PC-3 (cell line): Measurements from ENCODE around the gene SNTG2. TPM values are rescaled to one million over a fixed set of nuclear protein-coding genes. Genes with fewer than 3 reads are reported as not detected.

Experiments
- ATAC-seq: fragments of 200-7000 bp; cut with Tn5 transposase; 2 replicates; pipeline ENCODE4 v1.9.1; 2020; ENCODE audit warnings: mild to moderate bottlenecking, moderate library complexity
- BruUV-seq: library from RNA; stranded (reverse); fragments of 400-500 nt; replicated peaks from 2 replicates; lab custom pipeline; 2021; lab: Mats Ljungman, UMichigan
- CTCF ChIA-PET: fragments of 300-600 bp; sonication (Branson Sonifier 250); formaldehyde crosslinking; loops from one replicate; lab custom pipeline; 2022; ENCODE audit warnings: antibody characterized with exemption; lab: Charles Lee
- POLR2A ChIA-PET: fragments of 300-600 bp; sonication (Branson Sonifier 250); formaldehyde crosslinking; loops from one replicate; lab custom pipeline; 2022; ENCODE audit warnings: antibody characterized with exemption; ENCODE audit not compliant: unreplicated experiment; lab: Charles Lee
- DNase-seq: peaks from one replicate; pipeline ENCODE4 v3.0.0-alpha.2; 2015
- H2AFZ ChIP-seq: fragments of 300-600 bp; sonication (generic); 2 replicates; pipeline ENCODE4 v1.6.0; 2016; ENCODE audit warnings: antibody characterized with exemption, low read length
- H3F3A ChIP-seq: fragments of 300-600 bp; sonication (generic); one replicate; pipeline ENCODE4 v1.6.0; 2017; ENCODE audit warnings: antibody characterized with exemption, low read length, control low read depth, mild to moderate bottlenecking; ENCODE audit not compliant: unreplicated experiment
- H3K27ac ChIP-seq: fragments of 300-600 bp; sonication (generic); 2 replicates; pipeline ENCODE4 v1.5.1; 2016; ENCODE audit warnings: mild to moderate bottlenecking, low read length
- H3K27me3 ChIP-seq: fragments of 300-600 bp; sonication (generic); 2 replicates; pipeline ENCODE4 v1.6.1; 2016; ENCODE audit warnings: low read length, mixed read lengths
- H3K36me3 ChIP-seq: fragments of 300-600 bp; sonication (generic); 2 replicates; pipeline ENCODE4 v1.6.1; 2016; ENCODE audit warnings: low read depth, mixed run types, low read length, mixed read lengths
- H3K4me1 ChIP-seq: fragments of 300-600 bp; sonication (generic); 2 replicates; pipeline ENCODE4 v1.5.1; 2016; ENCODE audit warnings: low read length; ENCODE audit not compliant: insufficient read depth
- H3K4me2 ChIP-seq: fragments of 300-600 bp; sonication (generic); 2 replicates; pipeline ENCODE4 v1.6.0; 2016; ENCODE audit warnings: low read length
- H3K4me3 ChIP-seq: fragments of 300-600 bp; sonication (generic); 2 replicates; pipeline ENCODE4 v1.5.1; 2016; ENCODE audit warnings: mild to moderate bottlenecking, low read length, mixed read lengths
- H3K79me2 ChIP-seq: fragments of 300-600 bp; sonication (generic); 2 replicates; pipeline ENCODE4 v1.6.1; 2017; ENCODE audit warnings: low read length, mixed read lengths
- H3K9ac ChIP-seq: fragments of 300-600 bp; sonication (generic); 2 replicates; pipeline ENCODE4 v1.6.0; 2016; ENCODE audit warnings: mild to moderate bottlenecking, low read length
- H3K9me2 ChIP-seq: fragments of 300-600 bp; sonication (generic); replicated peaks from 2 replicates; pipeline ENCODE4 v1.6.1; 2016; ENCODE audit warnings: mixed run types, low read length, mixed read lengths
- H3K9me3 ChIP-seq: fragments of 300-600 bp; sonication (generic); 2 replicates; pipeline ENCODE4 v1.6.1; 2016; ENCODE audit warnings: low read length, mixed read lengths
- H4K20me1 ChIP-seq: fragments of 300-600 bp; sonication (generic); 2 replicates; pipeline ENCODE4 v1.6.1; 2016; ENCODE audit warnings: low read length, mixed read lengths
- CTCF ChIP-seq: fragments of 300-600 bp; sonication (generic); conservative IDR thresholded peaks from 2 replicates; pipeline ENCODE4 v1.5.1; 2017; ENCODE audit warnings: antibody characterized with exemption, low read depth, mild to moderate bottlenecking, low read length
- EZH2 ChIP-seq: fragments of 300-600 bp; sonication (generic); IDR thresholded peaks from one replicate; pipeline ENCODE4 v1.6.1; 2017; ENCODE audit warnings: antibody characterized with exemption, mild to moderate bottlenecking, low read length; ENCODE audit not compliant: unreplicated experiment
- EZH2phosphoT487 ChIP-seq: fragments of 300-600 bp; sonication (generic); IDR thresholded peaks from 2 replicates; pipeline ENCODE4 v1.6.1; 2018; ENCODE audit warnings: mild to moderate bottlenecking, antibody characterized with exemption, low read length, borderline replicate concordance
- intact Hi-C: fragments of 100-400 bp; cut with micrococcal nuclease; formaldehyde crosslinking; loops from 2 replicates; pipeline ENCODE4 v1.9.0; 2023
- total RNA-seq: library from RNA; depleted of rRNA; stranded (reverse); fragments of >200 nt; gene quantifications from 2 replicates; pipeline ENCODE4 v1.2.3, GENCODE V29; 2014

The SNTG2 gene
- total RNA-seq, 1 experiment from 2014 or later, result not detected

- no peak for DNase-seq
- no peak for TF ChIP-seq EZH2
- TF ChIP-seq CTCF, result peak; percentile 43; the same call in 1 of the 2 replicates
- ChIA-PET CTCF (no interaction called here), POLR2A (no interaction called here)
- Histone ChIP-seq H3F3A (no peaks in the 10 kb centered on the region), H3K9me2 (no peaks in the 10 kb centered on the region), H3K4me2 (no peak overlapping the region), H3K9me3 (no peaks in the 10 kb centered on the region), H3K4me1 (no peaks in the 10 kb centered on the region), H3K36me3 (no peaks in the 10 kb centered on the region), H4K20me1 (no peaks in the 10 kb centered on the region), H3K27ac (no peak overlapping the region), H3K27me3 (peaks cover 86% of the 10 kb centered on the region), H2AFZ (no peak overlapping the region), H3K9ac (no peak overlapping the region), H3K4me3 (no peak overlapping the region), H3K79me2 (no peaks in the 10 kb centered on the region)
- no peak for ATAC-seq
- intact Hi-C loops, result loop anchor here (10.0 kb wide), 1 partner anchor 299 kb away; no protein-coding TSS in a partner anchor
- BruUV-seq, result no TSS peak
Measured at GRCh38 chr2:1246239-1246638, 295.6 kb downstream of the SNTG2 start.

DNA sequence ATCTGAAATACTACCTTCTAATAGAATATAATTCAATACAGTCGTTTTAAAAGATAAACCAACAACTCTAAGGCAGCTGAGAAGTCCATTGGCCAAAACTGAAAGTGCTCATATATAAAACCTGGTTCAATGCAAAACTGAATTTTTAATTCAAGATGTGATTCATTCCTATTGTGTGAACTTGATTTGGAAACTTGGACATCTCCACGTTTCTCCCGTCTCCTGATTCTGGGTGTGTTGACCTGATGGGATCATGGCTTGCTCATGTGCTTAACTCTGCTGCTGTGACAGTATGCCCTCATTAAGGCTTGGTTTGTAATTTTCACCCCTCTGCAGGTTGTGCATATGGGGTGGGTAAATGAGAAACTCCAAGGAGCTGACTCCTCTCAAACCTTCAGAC is 296.3 kb downstream of the SNTG2 start:
- Histone ChIP-seq H3K4me1 (no peaks in the 10 kb centered on the region), H3K9ac (no peak overlapping the region), H3K9me3 (no peaks in the 10 kb centered on the region), H3K27ac (no peak overlapping the region), H3K79me2 (no peaks in the 10 kb centered on the region), H3K4me2 (no peak overlapping the region), H2AFZ (no peak overlapping the region), H3K27me3 (peaks cover 87% of the 10 kb centered on the region), H3K9me2 (no peaks in the 10 kb centered on the region), H3K36me3 (no peaks in the 10 kb centered on the region), H3F3A (no peaks in the 10 kb centered on the region), H3K4me3 (no peak overlapping the region), H4K20me1 (no peaks in the 10 kb centered on the region)
- ChIA-PET CTCF (no interaction called here), POLR2A (no interaction called here)
- no peak for TF ChIP-seq CTCF
- no peak for TF ChIP-seq EZH2phosphoT487
- TF ChIP-seq EZH2, result no peak
- no TSS peak for BruUV-seq
- intact Hi-C loops, result loop anchor here (10.0 kb wide), 1 partner anchor 298 kb away; no protein-coding TSS in a partner anchor
- DNase-seq (no peak), ATAC-seq (no peak)

DNA sequence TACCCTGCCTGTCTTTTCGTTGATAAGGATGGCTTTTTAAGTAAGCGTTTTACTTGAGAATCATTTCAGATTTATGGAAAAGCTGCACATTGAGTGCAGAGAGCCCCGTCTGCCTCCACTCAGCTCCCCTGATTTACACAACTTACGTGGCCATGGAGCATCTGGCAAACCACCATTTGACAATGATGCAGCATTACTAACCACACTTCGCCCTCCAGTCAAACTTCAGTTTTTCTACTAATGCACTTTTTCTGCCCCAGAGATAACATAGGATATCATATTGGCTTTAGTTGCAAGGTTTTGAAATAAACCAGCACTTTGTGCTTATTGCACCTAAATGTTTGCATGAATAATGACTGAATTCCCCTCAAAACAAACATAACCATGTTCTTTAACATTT is 297.5 kb downstream of the SNTG2 start:
- intact Hi-C loops, result loop anchor here (10.0 kb wide), 1 partner anchor 297 kb away; no protein-coding TSS in a partner anchor
- Histone ChIP-seq H3K4me1 (no peaks in the 10 kb centered on the region), H3K4me2 (no peak overlapping the region), H3K9ac (no peak overlapping the region), H3K4me3 (no peak overlapping the region), H3F3A (no peaks in the 10 kb centered on the region), H3K9me2 (no peaks in the 10 kb centered on the region), H3K36me3 (no peaks in the 10 kb centered on the region), H3K79me2 (no peaks in the 10 kb centered on the region), H4K20me1 (no peaks in the 10 kb centered on the region), H2AFZ (no peak overlapping the region), H3K27ac (no peak overlapping the region), H3K27me3 (peaks cover 84% of the 10 kb centered on the region), H3K9me3 (no peaks in the 10 kb centered on the region)
- TF ChIP-seq CTCF (no peak), EZH2 (no peak), EZH2phosphoT487 (no peak)
- ChIA-PET CTCF (no interaction called here), POLR2A (no interaction called here)
- DNase-seq (no peak), ATAC-seq (no peak)
- BruUV-seq, result no TSS peak
